ENCODE data around the gene CLEC18C.
"Not testable (repeated sequence)": the region's sequence is repeated elsewhere in the genome, so short reads cannot be mapped to it uniquely, and the experiment has no call there.

Gene CLEC18C

GRCh38 chr16:70151941-70152509, 21.6 kb upstream of the CLEC18C start:
- no peaks in the 10 kb centered on the region for H3K9me3 Mint-ChIP-seq
- H3K4me3 Mint-ChIP-seq, result no peak overlapping the region
- no peak overlapping the region for H3K27ac Mint-ChIP-seq (ENCODE audit: low read depth)
- no peaks in the 10 kb centered on the region for H3K27me3 Mint-ChIP-seq
- H3K36me3 Mint-ChIP-seq (ENCODE audit: insufficient read depth), result peaks cover 87% of the 10 kb centered on the region
- no peak for DNase-seq (ENCODE audit: low spot score in 2 of 2)
- ATAC-seq (replicated peaks; ENCODE audit: extremely low read depth, poor library complexity, severe bottlenecking), result no peak
- peaks cover 11% of the 10 kb centered on the region for H3K4me1 Mint-ChIP-seq

GRCh38 chr16:70152578-70153302, 20.8 kb upstream of the CLEC18C start:
- Mint-ChIP-seq H3K27ac (ENCODE audit: low read depth) (peak overlapping the region; percentile 2), H3K4me3 (no peak overlapping the region), H3K36me3 (ENCODE audit: insufficient read depth) (peaks cover 91% of the 10 kb centered on the region), H3K4me1 (peaks cover 11% of the 10 kb centered on the region), H3K9me3 (no peaks in the 10 kb centered on the region), H3K27me3 (no peaks in the 10 kb centered on the region)
- DNase-seq (ENCODE audit: low spot score in 2 of 2) (no peak), ATAC-seq (replicated peaks; ENCODE audit: extremely low read depth, poor library complexity, severe bottlenecking) (no peak)

GRCh38 chr16:70154736-70155135, 18.9 kb upstream of the CLEC18C start:
- peaks cover 11% of the 10 kb centered on the region for H3K4me1 Mint-ChIP-seq
- H3K4me3 Mint-ChIP-seq; H3K27me3 Mint-ChIP-seq; ATAC-seq (replicated peaks; ENCODE audit: extremely low read depth, poor library complexity, severe bottlenecking); H3K27ac Mint-ChIP-seq (ENCODE audit: low read depth); H3K9me3 Mint-ChIP-seq; DNase-seq (ENCODE audit: low spot score in 2 of 2): not testable (repeated sequence)
- H3K36me3 Mint-ChIP-seq (ENCODE audit: insufficient read depth), result peaks cover 77% of the 10 kb centered on the region

- Mint-ChIP-seq H3K36me3 (ENCODE audit: insufficient read depth) (peaks cover 62% of the 10 kb centered on the region), H3K4me3 (no peak overlapping the region), H3K27me3 (no peaks in the 10 kb centered on the region), H3K9me3 (no peaks in the 10 kb centered on the region), H3K27ac (ENCODE audit: low read depth) (no peak overlapping the region), H3K4me1 (peaks cover 6% of the 10 kb centered on the region)
- DNase-seq (ENCODE audit: low spot score in 2 of 2), result no peak
- no peak for ATAC-seq (replicated peaks; ENCODE audit: extremely low read depth, poor library complexity, severe bottlenecking)
Measured at GRCh38 chr16:70156207-70156978, 17.2 kb upstream of the CLEC18C start.

- ATAC-seq (replicated peaks; ENCODE audit: extremely low read depth, poor library complexity, severe bottlenecking) (no peak), DNase-seq (ENCODE audit: low spot score in 2 of 2) (no peak)
- Mint-ChIP-seq H3K9me3 (no peaks in the 10 kb centered on the region), H3K36me3 (ENCODE audit: insufficient read depth) (peaks cover 60% of the 10 kb centered on the region), H3K4me3 (no peak overlapping the region), H3K27me3 (no peaks in the 10 kb centered on the region), H3K27ac (ENCODE audit: low read depth) (no peak overlapping the region), H3K4me1 (no peaks in the 10 kb centered on the region)
Measured at GRCh38 chr16:70157105-70157476, 16.5 kb upstream of the CLEC18C start.

GRCh38 chr16:70157477-70158260, 15.9 kb upstream of the CLEC18C start:
- H3K4me1 Mint-ChIP-seq, result no peaks in the 10 kb centered on the region
- no peaks in the 10 kb centered on the region for H3K9me3 Mint-ChIP-seq
- peaks cover 56% of the 10 kb centered on the region for H3K36me3 Mint-ChIP-seq (ENCODE audit: insufficient read depth)
- H3K4me3 Mint-ChIP-seq, result no peak overlapping the region
- DNase-seq (ENCODE audit: low spot score in 2 of 2), result no peak
- no peak for ATAC-seq (replicated peaks; ENCODE audit: extremely low read depth, poor library complexity, severe bottlenecking)
- H3K27me3 Mint-ChIP-seq, result no peaks in the 10 kb centered on the region
- H3K27ac Mint-ChIP-seq (ENCODE audit: low read depth), result no peak overlapping the region

- H3K4me3 Mint-ChIP-seq, result no peak overlapping the region
- DNase-seq (ENCODE audit: low spot score in 2 of 2), result no peak
- H3K36me3 Mint-ChIP-seq (ENCODE audit: insufficient read depth), result peaks cover 51% of the 10 kb centered on the region
- no peak for ATAC-seq (replicated peaks; ENCODE audit: extremely low read depth, poor library complexity, severe bottlenecking)
- no peaks in the 10 kb centered on the region for H3K4me1 Mint-ChIP-seq
- H3K27me3 Mint-ChIP-seq, result no peaks in the 10 kb centered on the region
- H3K27ac Mint-ChIP-seq (ENCODE audit: low read depth), result no peak overlapping the region
- H3K9me3 Mint-ChIP-seq, result no peaks in the 10 kb centered on the region
Measured at GRCh38 chr16:70158261-70158939, 15.2 kb upstream of the CLEC18C start.

GRCh38 chr16:70159355-70160348, 13.9 kb upstream of the CLEC18C start:
- no peak overlapping the region for H3K4me3 Mint-ChIP-seq
- H3K9me3 Mint-ChIP-seq, result no peaks in the 10 kb centered on the region
- no peaks in the 10 kb centered on the region for H3K4me1 Mint-ChIP-seq
- no peak overlapping the region for H3K27ac Mint-ChIP-seq (ENCODE audit: low read depth)
- H3K36me3 Mint-ChIP-seq (ENCODE audit: insufficient read depth), result peaks cover 38% of the 10 kb centered on the region
- DNase-seq (ENCODE audit: low spot score in 2 of 2) (peak in 1 of 2 donors; percentile 9), ATAC-seq (replicated peaks; ENCODE audit: extremely low read depth, poor library complexity, severe bottlenecking) (no peak)
- no peaks in the 10 kb centered on the region for H3K27me3 Mint-ChIP-seq

- Mint-ChIP-seq H3K4me1 (peaks cover 6% of the 10 kb centered on the region), H3K27ac (ENCODE audit: low read depth) (no peak overlapping the region), H3K9me3 (no peaks in the 10 kb centered on the region), H3K4me3 (no peak overlapping the region), H3K27me3 (no peaks in the 10 kb centered on the region), H3K36me3 (ENCODE audit: insufficient read depth) (peaks cover 34% of the 10 kb centered on the region)
- DNase-seq (ENCODE audit: low spot score in 2 of 2) (no peak), ATAC-seq (replicated peaks; ENCODE audit: extremely low read depth, poor library complexity, severe bottlenecking) (no peak)
Measured at GRCh38 chr16:70160388-70160787, 13.2 kb upstream of the CLEC18C start.

GRCh38 chr16:70160821-70161220, 12.8 kb upstream of the CLEC18C start:
- Mint-ChIP-seq H3K27ac (ENCODE audit: low read depth) (no peak overlapping the region), H3K36me3 (ENCODE audit: insufficient read depth) (peaks cover 30% of the 10 kb centered on the region), H3K4me1 (peaks cover 6% of the 10 kb centered on the region), H3K9me3 (no peaks in the 10 kb centered on the region), H3K4me3 (no peak overlapping the region), H3K27me3 (no peaks in the 10 kb centered on the region)
- DNase-seq (ENCODE audit: low spot score in 2 of 2) (no peak), ATAC-seq (replicated peaks; ENCODE audit: extremely low read depth, poor library complexity, severe bottlenecking) (no peak)

GRCh38 chr16:70161350-70161749, 12.2 kb upstream of the CLEC18C start:
- DNase-seq (ENCODE audit: low spot score in 2 of 2), result no peak
- H3K9me3 Mint-ChIP-seq, result no peaks in the 10 kb centered on the region
- no peak overlapping the region for H3K4me3 Mint-ChIP-seq
- no peak for ATAC-seq (replicated peaks; ENCODE audit: extremely low read depth, poor library complexity, severe bottlenecking)
- H3K36me3 Mint-ChIP-seq (ENCODE audit: insufficient read depth), result peaks cover 25% of the 10 kb centered on the region
- peaks cover 6% of the 10 kb centered on the region for H3K4me1 Mint-ChIP-seq
- no peaks in the 10 kb centered on the region for H3K27me3 Mint-ChIP-seq
- H3K27ac Mint-ChIP-seq (ENCODE audit: low read depth), result no peak overlapping the region

Measured in central memory CD8-positive, alpha-beta T cell (primary cell).